AG10803 (cell line): ENCODE results near the gene NSUN3.

Experiments
- DNase-seq: peaks from one replicate; pipeline ENCODE4 v3.0.0; 2010; ENCODE audit warnings: low read depth
- H3K4me3 ChIP-seq: 2 replicates; pipeline ENCODE4 v1.5.1; 2011; ENCODE audit warnings: mild to moderate bottlenecking, low read length, control low read depth
- CTCF ChIP-seq: conservative IDR thresholded peaks from 2 replicates; pipeline ENCODE4 v1.5.1; 2011; ENCODE audit warnings: mild to moderate bottlenecking, low read length, control low read depth, inconsistent platforms

NSUN3 gene

GRCh38 chr3:94089126-94089525 lies 26.3 kb downstream of the NSUN3 start:
- TF ChIP-seq CTCF = no peak
- no peak for DNase-seq
- H3K4me3 ChIP-seq = no peak overlapping the region

GRCh38 chr3:94092086-94092485 lies 29.2 kb downstream of the NSUN3 start:
- H3K4me3 ChIP-seq = no peak overlapping the region
- TF ChIP-seq CTCF = no peak
- DNase-seq = no peak

GRCh38 chr3:94093151-94093550 lies 30.3 kb downstream of the NSUN3 start:
- TF ChIP-seq CTCF = no peak
- no peak overlapping the region for H3K4me3 ChIP-seq
- DNase-seq = no peak

- DNase-seq = no peak
- TF ChIP-seq CTCF = no peak
These were observed 32.2 kb downstream of the NSUN3 start for GRCh38 chr3:94095111-94095510.

GRCh38 chr3:94098452-94098851 lies 35.6 kb downstream of the NSUN3 start:
- DNase-seq = peak; percentile 7
- H3K4me3 ChIP-seq = no peak overlapping the region
- TF ChIP-seq CTCF = no peak

More at GRCh38 chr3:94095111-94095510, 32.2 kb downstream of the NSUN3 start:
- H3K4me3 ChIP-seq = no peak overlapping the region

GRCh38 chr3:94099311-94099710 lies 36.5 kb downstream of the NSUN3 start:
- TF ChIP-seq CTCF = no peak
- no peak overlapping the region for H3K4me3 ChIP-seq
- peak; percentile 22 for DNase-seq

GRCh38 chr3:94101860-94102259 lies 39.0 kb downstream of the NSUN3 start:
- H3K4me3 ChIP-seq = no peak overlapping the region
- DNase-seq = peak; percentile 3
- TF ChIP-seq CTCF = 0 out of 2 replicates have a peak, but pooled peaks have one; percentile 12
